Measurements from ENCODE around the gene PROS1.
"Not testable (repeated sequence)": the region's sequence is repeated elsewhere in the genome, so short reads cannot be mapped to it uniquely, and the experiment has no call there.

The PROS1 gene

GRCh38 chr3:93965106-93965505 lies 8.6 kb downstream of the PROS1 start:
- not testable (repeated sequence) for DNase-seq

GRCh38 chr3:93962798-93963197 lies 10.9 kb downstream of the PROS1 start:
- no peak for DNase-seq

- DNase-seq, result no peak
Measured at GRCh38 chr3:93961489-93961888, 12.2 kb downstream of the PROS1 start.

- no peak for DNase-seq
Measured at GRCh38 chr3:93961026-93961425, 12.7 kb downstream of the PROS1 start.

GRCh38 chr3:93949958-93950357 lies 23.7 kb downstream of the PROS1 start:
- DNase-seq, result peak; percentile 22

GRCh38 chr3:93937485-93937884 lies 36.2 kb downstream of the PROS1 start:
- not testable (repeated sequence) for DNase-seq

GRCh38 chr3:93936549-93936948 lies 37.1 kb downstream of the PROS1 start:
- no peak for DNase-seq

- no peak for DNase-seq
Measured at GRCh38 chr3:93934366-93935046, 39.2 kb downstream of the PROS1 start.

GRCh38 chr3:93931597-93932229 lies 42.0 kb downstream of the PROS1 start:
- no peak for DNase-seq

GRCh38 chr3:93930041-93930440 lies 43.7 kb downstream of the PROS1 start:
- DNase-seq, result no peak

- no peak for DNase-seq
Measured at GRCh38 chr3:93926789-93927188, 46.9 kb downstream of the PROS1 start.

GRCh38 chr3:93924491-93924890 lies 49.2 kb downstream of the PROS1 start:
- DNase-seq, result no peak

- no peak for DNase-seq
Measured at GRCh38 chr3:93923006-93923405, 50.7 kb downstream of the PROS1 start.

- DNase-seq, result not testable (repeated sequence)
Measured at GRCh38 chr3:93917546-93918029, 56.1 kb downstream of the PROS1 start.

GRCh38 chr3:93913623-93914022 lies 60.1 kb downstream of the PROS1 start:
- DNase-seq, result not testable (repeated sequence)

- DNase-seq, result no peak
Measured at GRCh38 chr3:93911206-93911605, 62.5 kb downstream of the PROS1 start.

GRCh38 chr3:93910097-93910496 lies 63.6 kb downstream of the PROS1 start:
- no peak for DNase-seq

GRCh38 chr3:93907132-93907531 lies 66.6 kb downstream of the PROS1 start:
- DNase-seq, result no peak

- no peak for DNase-seq
Measured at GRCh38 chr3:93906245-93906644, 67.5 kb downstream of the PROS1 start.

- DNase-seq, result no peak
Measured at GRCh38 chr3:93904568-93904967, 69.1 kb downstream of the PROS1 start.

- DNase-seq, result peak; percentile 8
Measured at GRCh38 chr3:93878250-93879017, 95.3 kb downstream of the PROS1 start.

GRCh38 chr3:93877427-93877826 lies 96.3 kb downstream of the PROS1 start:
- DNase-seq, result not testable (repeated sequence)

GRCh38 chr3:93873412-93873811 lies 100.3 kb downstream of the PROS1 start:
- not testable (repeated sequence) for DNase-seq

GRCh38 chr3:93867425-93867824 lies 106.3 kb downstream of the PROS1 start:
- DNase-seq, result no peak
